Lung (tissue), 5 donors: Measurements from ENCODE around the gene CMTM5. TPM values are rescaled to one million over a fixed set of nuclear protein-coding genes. Genes with fewer than 3 reads are reported as not detected.

Source experiments
- polyA plus RNA-seq, 2 donors: library from polyadenylated mRNA; stranded (reverse); fragments of 200-250 nt; gene quantifications; one replicate each; pipeline ENCODE4 v1.2.1, GENCODE V29; 2013
- small RNA-seq: library from RNA; depleted of rRNA; stranded (forward); fragments of <200 nt; gene quantifications from one replicate; pipeline ENCODE3, GENCODE V24; 2014; ENCODE audit warnings: low replicate concordance
- total RNA-seq, 2 donors: library from RNA; depleted of rRNA in 1 of 2; stranded (reverse); fragments of >200 nt in 1 of 2; gene quantifications; one replicate each; pipeline ENCODE4 v1.2.1, GENCODE V29; 2014 to 2021
- donor health status: Bipolar disorder and iron deficiency.
- donor health status: healthy.
- donor health status: DM: yes; HTN: yes; CAD: no.

CMTM5 gene
- total and polyA plus RNA-seq, 4 donors = 0.55 to 3.3 (median 1.4) TPM

Small RNAs within 50 kb of the gene (small RNA-seq; reads per million reads assigned to genes)
- not detected for gene MIR208A
- gene MIR208B = 0.10 reads per million

Other genes with a start within 250 kb of the CMTM5 start
- 10 to 100 TPM; 54.4 to 74.0 TPM for gene SLC7A8, start 193.4 kb upstream of the CMTM5 start, total RNA-seq
- 10 to 100 TPM; 28.1 to 29.5 TPM for gene SLC7A8, start 193.4 kb upstream of the CMTM5 start, polyA plus RNA-seq
- gene RNF212B, start 139.1 kb upstream of the CMTM5 start, total RNA-seq = not detected
- gene RNF212B, start 139.1 kb upstream of the CMTM5 start, polyA plus RNA-seq = under 1 TPM in 1 of 2 donors, not detected in 1; 0.09 TPM
- gene HOMEZ, start 90.9 kb upstream of the CMTM5 start, total RNA-seq = 10 to 100 TPM in 1 of 2 donors, 1 to 10 TPM in 1; 6.1 to 13.4 TPM
- gene HOMEZ, start 90.9 kb upstream of the CMTM5 start, polyA plus RNA-seq = 1 to 10 TPM; 6.9 to 9.8 TPM
- 10 to 100 TPM in 1 of 2 donors, 1 to 10 TPM in 1; 7.5 to 14.5 TPM for gene PPP1R3E, start 74.2 kb upstream of the CMTM5 start, total RNA-seq
- 10 to 100 TPM in 1 of 2 donors, 1 to 10 TPM in 1; 7.1 to 16.4 TPM for gene PPP1R3E, start 74.2 kb upstream of the CMTM5 start, polyA plus RNA-seq
- 10 to 100 TPM; 20.8 to 52.8 TPM for gene BCL2L2, start 70.2 kb upstream of the CMTM5 start, total RNA-seq
- gene BCL2L2, start 70.2 kb upstream of the CMTM5 start, polyA plus RNA-seq = 10 to 100 TPM; 31.0 to 48.6 TPM
- gene PABPN1, start 55.6 kb upstream of the CMTM5 start, total RNA-seq = 100 to 1,000 TPM in 1 of 2 donors, 10 to 100 TPM in 1; 66.0 to 116 TPM
- 100 to 1,000 TPM in 1 of 2 donors, 10 to 100 TPM in 1; 88.8 to 183 TPM for gene PABPN1, start 55.6 kb upstream of the CMTM5 start, polyA plus RNA-seq
- 10 to 100 TPM; 13.4 to 27.3 TPM for gene SLC22A17, start 24.2 kb upstream of the CMTM5 start, total RNA-seq
- gene SLC22A17, start 24.2 kb upstream of the CMTM5 start, polyA plus RNA-seq = 1 to 10 TPM; 5.4 to 6.0 TPM
- gene EFS, start 11.9 kb upstream of the CMTM5 start, total RNA-seq = 10 to 100 TPM; 18.2 to 19.9 TPM
- 1 to 10 TPM; 6.5 to 7.3 TPM for gene EFS, start 11.9 kb upstream of the CMTM5 start, polyA plus RNA-seq
- not detected for gene IL25, start 4.2 kb upstream of the CMTM5 start, total RNA-seq
- not detected for gene IL25, start 4.2 kb upstream of the CMTM5 start, polyA plus RNA-seq
- gene MYH6, start 31.2 kb downstream of the CMTM5 start, total RNA-seq = 1 to 10 TPM in 1 of 2 donors, not detected in 1; 7.1 TPM
- under 1 TPM; 0.25 to 0.28 TPM for gene MYH6, start 31.2 kb downstream of the CMTM5 start, polyA plus RNA-seq
- under 1 TPM in 1 of 2 donors, not detected in 1; 0.09 TPM for gene MYH7, start 58.6 kb downstream of the CMTM5 start, total RNA-seq
- under 1 TPM; 0.02 to 0.19 TPM for gene MYH7, start 58.6 kb downstream of the CMTM5 start, polyA plus RNA-seq
- gene NGDN, start 92.7 kb downstream of the CMTM5 start, total RNA-seq = 10 to 100 TPM; 31.6 to 52.4 TPM
- 10 to 100 TPM; 42.0 to 47.4 TPM for gene NGDN, start 92.7 kb downstream of the CMTM5 start, polyA plus RNA-seq
- 1 to 10 TPM in 1 of 2 donors, under 1 TPM in 1; 0.82 to 4.5 TPM for gene ZFHX2, start 174.7 kb downstream of the CMTM5 start, total RNA-seq
- gene ZFHX2, start 174.7 kb downstream of the CMTM5 start, polyA plus RNA-seq = under 1 TPM; 0.50 to 0.67 TPM
- 10 to 100 TPM; 10.7 to 22.1 TPM for gene THTPA, start 179.2 kb downstream of the CMTM5 start, total RNA-seq
- 10 to 100 TPM in 1 of 2 donors, 1 to 10 TPM in 1; 7.7 to 17.6 TPM for gene THTPA, start 179.2 kb downstream of the CMTM5 start, polyA plus RNA-seq
- 100 to 1,000 TPM in 1 of 2 donors, 10 to 100 TPM in 1; 48.0 to 104 TPM for gene AP1G2, start 190.7 kb downstream of the CMTM5 start, total RNA-seq
- gene AP1G2, start 190.7 kb downstream of the CMTM5 start, polyA plus RNA-seq = 100 to 1,000 TPM in 1 of 2 donors, 10 to 100 TPM in 1; 59.2 to 106 TPM
- gene JPH4, start 201.7 kb downstream of the CMTM5 start, total RNA-seq = 1 to 10 TPM in 1 of 2 donors, under 1 TPM in 1; 0.23 to 3.1 TPM
- 1 to 10 TPM in 1 of 2 donors, under 1 TPM in 1; 0.44 to 1.6 TPM for gene JPH4, start 201.7 kb downstream of the CMTM5 start, polyA plus RNA-seq